Measurements from ENCODE around the gene USH1C.
A peak's percentile ranks its signal among the peaks of the same experiment; 100 is the strongest.

USH1C gene

DNA sequence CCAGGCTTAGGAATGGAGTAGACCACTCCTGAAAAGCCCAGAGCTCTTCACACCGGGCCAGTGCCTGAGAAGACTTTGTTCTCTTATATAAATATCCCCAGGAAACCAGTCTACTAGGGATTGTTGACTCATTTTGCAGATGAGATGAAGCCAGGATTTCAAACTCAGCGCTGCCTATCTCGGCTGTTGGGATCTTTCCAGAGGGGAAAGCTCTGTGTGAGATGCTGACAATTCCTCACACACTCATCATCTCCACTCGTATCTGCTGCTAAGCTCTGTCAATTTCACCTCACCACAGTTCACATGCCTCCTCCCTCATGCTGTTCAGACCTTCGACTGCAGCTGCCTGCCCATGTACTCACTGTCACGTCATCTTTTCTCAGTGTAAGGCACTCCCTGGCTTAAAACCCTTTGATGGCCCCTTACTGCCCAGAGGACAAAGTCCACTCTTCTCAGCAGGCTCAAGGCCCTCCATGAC is 12.5 kb downstream of the USH1C start:
- Mint-ChIP-seq H3K9me3 (no peaks in the 10 kb centered on the region), H3K4me3 (no peak overlapping the region), H3K27ac (no peak overlapping the region), H3K36me3 (no peaks in the 10 kb centered on the region), H3K4me1 (no peaks in the 10 kb centered on the region), H3K27me3 (peaks cover 9 to 32% of the 10 kb centered on the region in 2 donors)
- no peak for DNase-seq
- no peak for ATAC-seq (replicated peaks)

DNA sequence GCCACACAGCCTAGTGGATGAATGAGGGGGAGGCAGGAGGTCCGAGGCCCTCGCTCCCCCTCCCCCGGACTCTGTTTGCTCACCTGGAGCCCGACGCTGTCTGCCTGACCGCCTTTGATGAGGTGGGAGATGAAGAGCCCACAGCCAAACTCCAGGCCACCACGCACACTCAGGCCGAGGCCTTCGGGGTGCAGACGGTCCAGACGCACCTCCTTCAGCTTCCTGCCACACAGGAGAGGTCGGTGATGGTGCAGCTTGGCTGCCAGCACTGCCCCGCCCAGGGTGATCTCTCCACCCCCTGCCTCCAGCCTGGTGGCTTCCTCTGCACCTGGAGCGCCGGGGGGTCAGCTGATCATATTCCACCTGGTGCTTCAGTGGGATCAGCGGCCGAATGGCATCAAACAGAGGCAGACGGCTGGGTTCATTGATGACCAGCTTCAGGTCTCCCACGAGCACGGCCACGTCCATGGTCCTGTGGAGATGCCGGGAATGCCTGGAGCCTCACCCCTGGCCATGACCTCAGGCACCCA is 13.1 kb downstream of the USH1C start:
- peaks cover 13 to 37% of the 10 kb centered on the region in 2 donors for H3K27me3 Mint-ChIP-seq
- ATAC-seq (replicated peaks) = no peak
- H3K36me3 Mint-ChIP-seq = no peaks in the 10 kb centered on the region

DNA sequence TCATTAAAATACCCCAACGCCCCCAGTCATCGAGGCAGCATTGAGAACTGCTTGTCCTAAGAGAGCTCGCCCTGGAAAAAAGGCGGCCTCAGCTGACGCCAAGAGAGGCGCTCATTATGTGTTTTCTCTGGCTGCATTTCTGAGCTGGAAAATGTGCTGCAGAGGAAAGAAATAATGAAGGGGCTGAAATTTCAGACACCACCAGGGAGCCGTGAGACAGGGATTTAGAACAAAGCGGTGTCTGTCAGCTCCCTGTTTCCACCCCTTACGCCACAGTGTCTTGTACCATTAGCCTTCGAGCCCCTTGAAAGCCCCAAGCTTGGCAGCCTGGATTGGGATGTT is 14.4 kb downstream of the USH1C start:
- no peak overlapping the region for H3K4me3 Mint-ChIP-seq
- ATAC-seq (replicated peaks) = no peak

More for the DNA sequence above, 13.1 kb downstream of the USH1C start:
- no peak overlapping the region for H3K27ac Mint-ChIP-seq
- no peaks in the 10 kb centered on the region for H3K9me3 Mint-ChIP-seq
- H3K4me1 Mint-ChIP-seq = no peaks in the 10 kb centered on the region
- no peak for DNase-seq
- H3K4me3 Mint-ChIP-seq = no peak overlapping the region

DNA sequence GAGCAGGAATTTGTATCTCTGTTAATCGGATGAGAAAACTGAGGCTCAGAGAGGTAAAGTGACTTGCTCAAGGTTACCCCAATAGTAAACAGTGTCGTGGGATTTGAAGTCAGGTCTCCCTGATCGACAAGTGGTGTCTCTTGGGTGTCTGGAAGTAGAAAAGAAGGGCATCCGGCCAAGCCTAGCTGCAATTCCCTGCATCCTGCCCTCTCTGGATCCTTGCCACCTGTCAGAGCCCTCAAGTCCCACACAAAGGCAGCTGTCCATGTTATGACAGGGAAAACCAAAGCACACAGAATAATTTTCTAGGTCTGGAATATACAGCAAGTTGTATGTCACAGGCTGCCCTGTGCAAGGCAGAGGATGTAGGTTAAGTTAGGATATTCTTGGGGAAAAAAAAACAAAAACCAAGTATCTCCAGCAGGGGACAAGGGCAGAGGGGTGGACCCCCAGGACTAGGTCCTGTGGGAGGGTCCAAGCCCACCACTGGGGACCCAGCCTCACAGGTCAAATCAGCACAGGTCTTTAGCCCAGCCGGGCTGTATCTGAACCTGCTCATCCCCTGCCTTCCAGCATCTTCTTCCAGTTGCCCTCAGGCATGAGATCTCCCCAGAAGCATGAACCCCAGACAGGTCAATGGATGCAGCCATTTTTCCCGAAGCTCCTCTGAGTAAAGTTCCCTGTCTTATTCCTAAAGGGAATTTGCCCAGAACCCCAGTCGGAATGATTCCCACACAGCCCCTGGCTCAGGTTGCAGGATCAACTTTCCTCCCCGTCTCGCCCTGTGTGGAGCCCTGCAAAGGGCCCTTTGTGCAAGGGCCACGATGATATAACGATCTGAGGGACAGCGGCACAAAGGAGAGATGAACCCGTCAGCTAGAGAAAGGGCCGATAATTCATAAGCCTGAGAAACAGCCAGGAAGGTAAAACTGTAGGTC is 15.0 kb downstream of the USH1C start:
- Mint-ChIP-seq H3K9me3 (no peaks in the 10 kb centered on the region), H3K4me1 (no peaks in the 10 kb centered on the region), H3K27ac (no peak overlapping the region), H3K36me3 (no peaks in the 10 kb centered on the region), H3K4me3 (no peak overlapping the region), H3K27me3 (peaks cover 15 to 40% of the 10 kb centered on the region in 2 donors)
- DNase-seq (no peak), ATAC-seq (replicated peaks) (no peak)

More for the DNA sequence above, 14.4 kb downstream of the USH1C start:
- H3K9me3 Mint-ChIP-seq = no peaks in the 10 kb centered on the region
- H3K36me3 Mint-ChIP-seq = no peaks in the 10 kb centered on the region
- no peak overlapping the region for H3K27ac Mint-ChIP-seq
- no peak for DNase-seq
- H3K4me1 Mint-ChIP-seq = no peaks in the 10 kb centered on the region
- peaks cover 15 to 40% of the 10 kb centered on the region in 2 donors for H3K27me3 Mint-ChIP-seq

DNA sequence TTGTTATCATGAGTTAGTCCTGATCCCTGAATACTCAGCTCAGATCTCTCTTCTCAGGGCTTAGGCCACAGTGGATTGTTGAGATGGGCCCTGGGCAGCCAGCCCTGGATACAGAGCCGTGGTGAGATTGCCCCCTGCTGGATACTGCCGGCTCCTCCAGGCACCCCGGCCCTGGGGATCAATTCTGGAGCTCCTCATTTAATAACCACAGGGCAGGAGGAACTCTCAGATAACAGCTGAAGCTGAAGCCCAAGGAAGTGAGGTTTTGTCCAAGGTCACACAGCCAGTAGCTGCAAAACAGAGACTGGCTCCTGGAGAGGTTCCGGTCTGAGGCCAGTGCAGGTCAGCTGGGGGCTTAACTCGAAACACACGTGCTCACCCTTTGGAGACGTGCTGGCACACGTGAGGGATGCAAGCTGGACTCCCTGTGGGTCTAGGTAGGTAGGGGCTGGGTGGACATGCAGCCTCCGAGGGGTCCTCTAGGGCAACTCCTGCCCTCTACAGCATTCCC is 16.0 kb downstream of the USH1C start:
- Mint-ChIP-seq H3K4me3 (no peak overlapping the region), H3K4me1 (no peaks in the 10 kb centered on the region), H3K36me3 (no peaks in the 10 kb centered on the region), H3K9me3 (no peaks in the 10 kb centered on the region), H3K27me3 (peaks cover 15 to 40% of the 10 kb centered on the region in 2 donors), H3K27ac (no peak overlapping the region)
- DNase-seq (peak; percentile 21), ATAC-seq (replicated peaks) (peak; percentile 89 to 92)

DNA sequence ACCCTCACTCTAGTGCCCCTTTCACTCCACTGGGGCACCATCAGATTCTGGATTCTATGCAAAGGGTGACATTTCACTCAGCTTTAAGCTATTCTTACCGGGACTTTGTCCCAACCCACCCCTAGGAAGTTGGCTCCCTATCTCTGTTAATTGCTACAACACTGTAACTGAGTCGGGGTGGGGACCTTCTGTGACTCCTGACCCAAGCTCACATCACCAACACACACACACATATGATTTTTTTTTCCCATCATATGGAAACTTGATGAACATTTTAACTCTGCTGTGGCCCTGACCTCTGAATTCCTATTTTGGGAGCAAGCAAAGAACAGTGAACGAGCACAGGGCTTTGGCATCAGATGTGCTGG is 16.6 kb downstream of the USH1C start:
- Mint-ChIP-seq H3K27ac (no peak overlapping the region), H3K36me3 (no peaks in the 10 kb centered on the region), H3K9me3 (no peaks in the 10 kb centered on the region), H3K4me3 (no peak overlapping the region), H3K27me3 (peaks cover 15 to 37% of the 10 kb centered on the region in 2 donors), H3K4me1 (no peaks in the 10 kb centered on the region)
- no peak for DNase-seq
- ATAC-seq (replicated peaks) = no peak

DNA sequence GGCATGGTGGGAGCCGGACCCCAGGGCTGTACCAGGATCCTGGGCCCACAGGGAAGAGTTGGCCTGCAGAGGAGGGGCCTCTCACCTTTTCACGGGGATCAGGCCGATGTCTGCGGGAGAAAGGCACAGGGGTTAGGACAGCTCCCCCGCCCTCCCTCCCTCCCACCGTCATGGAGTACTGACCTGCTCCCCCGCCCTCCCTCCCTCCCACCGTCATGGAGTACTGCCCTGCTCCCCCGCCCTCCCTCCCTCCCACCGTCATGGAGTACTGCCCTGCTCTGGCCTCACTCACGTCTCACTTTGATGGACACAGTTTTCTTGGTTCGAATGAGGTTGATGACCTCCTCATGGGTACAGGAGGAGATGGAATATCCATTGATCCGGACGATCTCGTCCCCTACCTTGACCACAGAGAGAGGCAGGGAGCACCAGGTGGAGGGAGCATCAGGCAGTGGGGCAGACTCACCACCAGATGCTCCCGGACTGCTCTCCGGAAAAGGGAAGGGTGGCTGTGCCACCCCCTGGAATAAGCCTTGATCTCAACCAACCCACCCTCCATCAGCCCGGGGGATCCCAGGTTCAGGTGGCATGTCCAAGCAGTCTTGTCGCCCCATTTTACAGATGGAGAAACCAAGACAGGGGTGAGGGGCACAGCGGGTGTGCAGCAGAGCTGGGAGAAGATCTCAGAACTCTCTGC is 17.1 kb downstream of the USH1C start:
- DNase-seq (no peak), ATAC-seq (replicated peaks) (no peak)
- peaks cover 15 to 35% of the 10 kb centered on the region in 2 donors for H3K27me3 Mint-ChIP-seq
- H3K4me1 Mint-ChIP-seq = no peaks in the 10 kb centered on the region
- H3K36me3 Mint-ChIP-seq = no peaks in the 10 kb centered on the region
- H3K27ac Mint-ChIP-seq = no peak overlapping the region
- H3K9me3 Mint-ChIP-seq = no peaks in the 10 kb centered on the region
- H3K4me3 Mint-ChIP-seq = no peak overlapping the region

DNA sequence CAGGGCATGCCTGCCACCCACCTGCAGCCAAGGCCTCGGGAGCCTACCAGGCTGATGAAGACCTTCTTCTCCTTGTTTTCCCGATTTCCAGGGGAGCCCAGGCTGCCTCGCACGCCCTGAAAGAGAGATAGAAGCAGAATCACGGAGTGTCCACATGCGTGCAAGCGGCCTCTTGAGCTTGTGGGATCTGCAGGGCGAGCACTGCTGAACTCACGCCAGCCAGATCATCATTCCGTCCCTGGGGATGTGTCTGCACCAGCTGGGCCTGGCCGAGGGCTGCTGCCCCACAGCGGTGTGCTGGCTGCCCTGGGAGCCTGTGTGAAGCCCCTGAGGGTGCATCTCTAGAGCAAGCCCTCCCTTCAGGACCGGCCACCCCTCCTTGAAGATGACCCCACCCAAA is 17.9 kb downstream of the USH1C start:
- no peaks in the 10 kb centered on the region for H3K4me1 Mint-ChIP-seq
- H3K27me3 Mint-ChIP-seq = peaks cover 11 to 35% of the 10 kb centered on the region in 2 donors
- DNase-seq (no peak), ATAC-seq (replicated peaks) (no peak)
- H3K27ac Mint-ChIP-seq = no peak overlapping the region
- no peaks in the 10 kb centered on the region for H3K36me3 Mint-ChIP-seq
- no peaks in the 10 kb centered on the region for H3K9me3 Mint-ChIP-seq
- no peak overlapping the region for H3K4me3 Mint-ChIP-seq

DNA sequence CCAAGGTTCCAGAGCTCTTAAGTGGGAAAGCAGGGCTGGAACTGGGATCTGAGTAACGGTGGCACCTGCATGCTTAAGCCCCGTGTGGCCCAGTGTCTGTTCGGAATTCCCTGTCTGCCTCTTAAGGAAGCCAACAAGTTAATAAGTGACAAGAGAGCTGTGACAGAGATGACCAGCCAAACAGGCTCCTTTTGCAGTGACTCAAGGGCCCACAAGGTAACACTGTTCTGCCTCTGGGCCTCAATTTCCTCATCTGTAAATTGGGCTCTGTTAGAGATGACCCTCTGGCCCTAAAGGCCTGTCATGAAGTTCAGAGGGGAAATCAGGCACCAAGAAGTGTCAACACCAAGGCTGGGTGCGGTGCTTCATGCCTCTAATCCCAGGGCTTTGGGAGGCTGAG is 18.6 kb downstream of the USH1C start:
- ATAC-seq (replicated peaks) = no peak

DNA sequence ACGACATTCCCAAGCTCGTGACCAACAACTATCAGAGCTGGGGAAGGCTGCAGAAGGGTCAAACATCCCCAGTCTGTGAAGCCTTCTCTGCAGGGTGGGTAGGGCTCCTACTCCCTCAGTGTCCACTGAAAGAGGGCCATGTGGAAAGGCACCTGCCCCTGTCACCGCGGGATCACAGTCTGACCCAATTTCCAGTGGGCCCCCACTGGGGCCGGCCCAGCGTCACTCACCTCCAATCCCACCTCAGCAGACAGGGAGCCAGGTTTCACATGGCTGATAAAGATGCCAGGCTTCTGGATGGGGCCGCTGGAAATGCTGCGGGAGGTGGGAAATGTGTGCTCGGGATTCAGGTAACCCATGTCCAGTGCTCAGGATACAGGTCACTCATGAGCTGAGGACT is 20.0 kb downstream of the USH1C start:
- no peak overlapping the region for H3K4me3 Mint-ChIP-seq
- ATAC-seq (replicated peaks) (no peak), DNase-seq (no peak)
- no peaks in the 10 kb centered on the region for H3K36me3 Mint-ChIP-seq
- H3K27me3 Mint-ChIP-seq = peaks cover 14 to 27% of the 10 kb centered on the region in 2 donors
- no peaks in the 10 kb centered on the region for H3K4me1 Mint-ChIP-seq
- H3K27ac Mint-ChIP-seq = no peak overlapping the region
- no peaks in the 10 kb centered on the region for H3K9me3 Mint-ChIP-seq

More for the DNA sequence above, 18.6 kb downstream of the USH1C start:
- no peak for DNase-seq
- Mint-ChIP-seq H3K4me1 (no peaks in the 10 kb centered on the region), H3K9me3 (no peaks in the 10 kb centered on the region), H3K36me3 (no peaks in the 10 kb centered on the region), H3K27ac (no peak overlapping the region), H3K4me3 (no peak overlapping the region), H3K27me3 (peaks cover 11 to 34% of the 10 kb centered on the region in 2 donors)

DNA sequence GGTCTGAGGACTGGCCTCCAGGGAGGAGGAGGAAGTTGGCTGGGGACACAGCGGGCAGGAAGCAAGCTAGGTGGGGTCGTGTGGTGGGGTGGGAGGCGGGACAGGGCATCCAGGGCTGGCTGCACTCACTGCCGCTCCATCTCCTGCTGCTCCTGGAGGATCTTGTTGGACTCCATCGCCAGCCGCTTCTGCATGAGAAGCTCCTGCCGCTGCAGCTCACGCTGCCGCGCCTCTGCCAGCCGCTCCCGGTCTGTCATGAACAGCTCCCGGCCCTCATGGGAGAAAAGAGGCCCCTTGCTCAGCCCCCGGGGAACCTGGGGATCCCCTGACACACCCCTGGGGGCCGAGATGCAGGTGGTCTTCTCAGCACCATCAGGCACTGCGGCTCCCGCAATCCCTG is 21.6 kb downstream of the USH1C start:
- Mint-ChIP-seq H3K36me3 (no peaks in the 10 kb centered on the region), H3K4me3 (no peak overlapping the region), H3K27me3 (peaks cover 12 to 21% of the 10 kb centered on the region in 2 donors), H3K9me3 (no peaks in the 10 kb centered on the region), H3K4me1 (no peaks in the 10 kb centered on the region), H3K27ac (no peak overlapping the region)
- DNase-seq (no peak), ATAC-seq (replicated peaks) (no peak)

DNA sequence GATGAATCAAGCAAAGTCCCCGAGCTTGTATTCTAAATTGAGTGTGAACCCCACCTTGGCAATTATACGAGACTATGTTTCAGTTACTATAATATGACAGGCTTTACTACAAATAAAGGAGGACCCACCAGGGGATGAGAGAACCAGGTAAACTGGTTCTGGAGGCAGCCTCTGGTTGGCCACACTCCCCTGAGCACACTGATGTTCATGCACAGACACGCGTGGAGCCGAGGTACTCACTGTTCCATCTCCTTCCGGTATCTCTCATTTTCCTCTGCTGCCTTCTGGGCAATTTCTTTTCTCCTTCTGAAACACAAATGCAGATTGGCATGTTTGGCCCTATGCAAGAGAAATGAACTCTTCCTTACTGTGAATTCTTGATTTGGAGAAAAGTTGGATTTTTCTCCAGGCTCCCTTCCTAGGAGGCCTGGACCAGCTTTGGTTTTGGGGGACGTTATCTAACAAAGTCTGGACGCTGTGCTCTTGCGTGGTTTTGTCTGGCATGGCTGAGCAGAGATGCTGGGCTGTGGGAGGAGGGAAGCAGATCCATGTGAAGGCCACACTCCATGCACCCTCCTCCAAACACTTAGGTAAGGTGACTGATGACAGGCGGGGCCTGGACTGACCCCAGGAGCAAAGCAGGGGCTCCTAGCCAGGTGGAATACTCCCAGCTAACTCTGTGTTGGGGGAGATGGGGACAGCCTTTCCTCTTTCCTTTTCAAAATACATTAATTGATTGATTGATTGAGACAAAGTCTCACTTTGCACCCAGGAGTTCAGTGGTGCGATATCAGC is 22.9 kb downstream of the USH1C start:
- Mint-ChIP-seq H3K27ac (no peak overlapping the region), H3K27me3 (peaks cover 12 to 16% of the 10 kb centered on the region in 2 donors), H3K4me1 (no peaks in the 10 kb centered on the region), H3K36me3 (no peaks in the 10 kb centered on the region), H3K4me3 (no peak overlapping the region), H3K9me3 (no peaks in the 10 kb centered on the region)
- DNase-seq (no peak), ATAC-seq (replicated peaks) (no peak)

DNA sequence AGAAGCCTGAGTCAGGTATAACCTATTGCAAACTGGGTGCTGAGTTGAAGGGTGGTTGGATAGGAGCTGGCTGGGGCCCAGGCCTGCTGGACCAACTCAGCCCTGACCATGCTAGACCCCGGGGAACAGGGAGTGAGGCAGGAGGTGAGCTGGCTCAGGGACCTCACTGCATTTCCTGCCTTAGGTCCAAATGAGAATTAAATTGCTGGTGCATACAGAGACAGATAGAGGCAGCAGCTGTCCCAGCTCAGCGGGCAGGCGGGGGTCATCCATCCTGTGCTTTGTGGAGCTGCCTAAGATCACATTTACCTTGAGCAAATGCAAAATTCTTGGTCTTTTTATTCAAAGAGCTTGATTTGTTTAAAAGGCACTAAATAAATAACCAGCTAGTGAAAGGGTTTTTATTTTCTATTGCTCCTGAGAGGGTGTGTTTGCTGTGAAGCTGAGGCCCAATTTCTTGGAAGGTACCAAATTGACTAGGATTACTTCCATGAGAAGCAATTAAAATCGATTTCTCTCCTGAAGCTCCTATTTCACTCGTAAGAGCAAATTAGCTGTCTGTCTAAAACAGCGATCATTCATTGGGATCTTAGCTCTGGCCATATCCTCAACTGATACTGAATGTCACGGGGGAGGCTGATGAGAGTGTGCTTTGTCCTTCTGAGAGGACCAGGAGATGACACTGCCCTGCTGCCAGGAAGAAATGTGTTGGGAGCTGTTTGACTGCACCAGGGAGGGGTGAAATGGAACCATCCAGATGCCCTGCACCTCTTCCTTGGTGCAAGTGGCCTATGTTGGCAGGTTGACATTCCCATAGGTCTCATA is 24.9 kb downstream of the USH1C start:
- H3K27ac Mint-ChIP-seq = no peak overlapping the region
- H3K9me3 Mint-ChIP-seq = no peaks in the 10 kb centered on the region
- H3K27me3 Mint-ChIP-seq = peaks cover 8 to 19% of the 10 kb centered on the region in 2 donors
- H3K36me3 Mint-ChIP-seq = no peaks in the 10 kb centered on the region
- H3K4me1 Mint-ChIP-seq = no peaks in the 10 kb centered on the region
- ATAC-seq (replicated peaks) (no peak), DNase-seq (no peak)
- no peak overlapping the region for H3K4me3 Mint-ChIP-seq

Measured in stimulated activated naive B cell treated with anti-CD40 and anti-IgM and Interleukin-4, amounts not matched to agents 10 μg/mL and 1 μg/mL and 100 μg/mL, for 72 hours (primary cell).